SK-N-SH (cell line): ENCODE measurements around the gene USP36. TPM values are rescaled to one million over a fixed set of nuclear protein-coding genes. Genes with fewer than 3 reads are reported as not detected.

ENCODE experiments used
- CTCF ChIA-PET: fragments of 300-600, 350-600 bp; formaldehyde crosslinking; extraction: SDS; loops from one replicate; lab custom pipeline; 2021; lab: Yijun Ruan, JAX
- POLR2A ChIA-PET: fragments of 350-600 bp; sonication (Branson Sonifier 250); formaldehyde crosslinking; extraction: SDS; loops from one replicate; lab custom pipeline; 2020; ENCODE audit warnings: antibody characterized with exemption, inconsistent platforms; lab: Yijun Ruan, JAX
- DNase-seq: peaks from one replicate; pipeline ENCODE4 v3.0.0; 2012
- H2AFZ ChIP-seq: fragments of 200-600 bp; sonication (generic); 2 replicates; pipeline ENCODE4 v1.8.1; 2016; ENCODE audit warnings: antibody characterized with exemption, mild to moderate bottlenecking, low read depth
- H3F3A ChIP-seq: fragments of 200-600 bp; sonication (generic); replicated peaks from 2 replicates; pipeline ENCODE3; 2016; ENCODE audit warnings: antibody characterized with exemption, mild to moderate bottlenecking; ENCODE audit not compliant: insufficient read depth
- H3K27ac ChIP-seq, 2 experiments: fragments of 200-500 bp in 1 of 2; fragments of 200-600 bp in 1 of 2; sonication (Bioruptor generic) in 1 of 2; sonication (generic), shearing (Covaris generic) in 1 of 2; 2 replicates each; pipeline versions ENCODE4 v1.5.1 to v1.6.1; 2014 to 2016; ENCODE audit warnings: low read depth in 2 of 2, inconsistent platforms in 1 of 2, low read length in 1 of 2, mild to moderate bottlenecking in 1 of 2, mixed read lengths in 1 of 2
- H3K27me3 ChIP-seq: fragments of 200-600 bp; sonication (generic), shearing (Covaris generic); 2 replicates; pipeline ENCODE4 v1.6.1; 2016; ENCODE audit warnings: mixed run types; ENCODE audit not compliant: insufficient read depth
- H3K36me3 ChIP-seq, 2 experiments: fragments of 200-500 bp in 1 of 2; fragments of 200-600 bp in 1 of 2; sonication (Bioruptor generic) in 1 of 2; sonication (generic) in 1 of 2; replicated peaks in 1 of 2; 2 replicates each; pipeline versions ENCODE3 to v1.5.1; 2014 to 2016; ENCODE audit warnings: low read length in 1 of 2, mild to moderate bottlenecking in 1 of 2; ENCODE audit not compliant: insufficient read depth in 2 of 2, control insufficient read depth in 1 of 2
- H3K4me1 ChIP-seq, 2 experiments: fragments of 200-500 bp in 1 of 2; fragments of 200-600 bp in 1 of 2; sonication (Bioruptor generic) in 1 of 2; sonication (generic), shearing (Covaris generic) in 1 of 2; 2 replicates each; pipeline versions ENCODE4 v1.5.1 to v1.6.1; 2014 to 2016; ENCODE audit warnings: low read depth in 1 of 2, low read length in 1 of 2, mixed run types in 1 of 2; ENCODE audit not compliant: insufficient read depth in 2 of 2, control insufficient read depth in 1 of 2
- H3K4me2 ChIP-seq: fragments of 200-600 bp; sonication (generic), shearing (Covaris generic); 2 replicates; pipeline ENCODE4 v1.6.1; 2017; ENCODE audit warnings: mixed run types
- H3K4me3 ChIP-seq, 2 experiments: fragments of 200-500 bp in 1 of 2; fragments of 200-600 bp in 1 of 2; sonication (Bioruptor generic) in 1 of 2; sonication (generic), shearing (Covaris generic) in 1 of 2; 2 replicates each; pipeline versions ENCODE4 v1.5.1 to v1.8.1; 2014 to 2016; ENCODE audit warnings: low read depth in 2 of 2, inconsistent platforms in 1 of 2, low read length in 1 of 2, mild to moderate bottlenecking in 1 of 2, mixed read lengths in 1 of 2, moderate library complexity in 1 of 2
- H3K79me2 ChIP-seq: fragments of 200-600 bp; sonication (generic); 2 replicates; pipeline ENCODE4 v1.8.1; 2017; ENCODE audit warnings: mild to moderate bottlenecking; ENCODE audit not compliant: insufficient read depth
- H3K9ac ChIP-seq: fragments of 200-600 bp; sonication (generic); 2 replicates; pipeline ENCODE4 v1.6.1; 2017; ENCODE audit warnings: mixed run types
- H3K9me2 ChIP-seq: fragments of 200-600 bp; sonication (generic); 2 replicates; pipeline ENCODE4 v1.6.1; 2017; ENCODE audit warnings: mixed run types
- H3K9me3 ChIP-seq: fragments of 200-600 bp; sonication (generic); 2 replicates; pipeline ENCODE4 v1.6.1; 2017; ENCODE audit warnings: mixed run types, mild to moderate bottlenecking, moderate library complexity
- H4K20me1 ChIP-seq: fragments of 200-600 bp; sonication (generic); 2 replicates; pipeline ENCODE4 v1.6.1; 2017; ENCODE audit warnings: mild to moderate bottlenecking, mixed run types; ENCODE audit not compliant: insufficient read depth
- EP300 ChIP-seq, 2 experiments: IDR thresholded peaks; 2 replicates each; pipeline versions ENCODE4 v1.4.0 to v1.6.1; 2012; ENCODE audit warnings: borderline replicate concordance in 1 of 2, low read depth in 1 of 2, low read length in 1 of 2
- FOSL2 ChIP-seq: IDR thresholded peaks from 2 replicates; pipeline ENCODE4 v1.4.0; 2012; ENCODE audit warnings: low read depth, mild to moderate bottlenecking, moderate library complexity, borderline replicate concordance
- GABPA ChIP-seq: IDR thresholded peaks from 2 replicates; pipeline ENCODE4 v1.4.0; 2012; ENCODE audit warnings: low read depth, mild to moderate bottlenecking
- IRF3 ChIP-seq: fragments of 150-350 bp; IDR thresholded peaks from 2 replicates; pipeline ENCODE4 v1.6.1; 2016; ENCODE audit warnings: mild to moderate bottlenecking, low read depth, low read length
- MEF2A ChIP-seq: IDR thresholded peaks from 2 replicates; pipeline ENCODE4 v1.4.0; 2012; ENCODE audit warnings: low read depth, borderline replicate concordance
- NFIC ChIP-seq: IDR thresholded peaks from 2 replicates; pipeline ENCODE4 v1.4.0; 2012; ENCODE audit warnings: borderline replicate concordance
- POLR2AphosphoS5 ChIP-seq: IDR thresholded peaks from 2 replicates; pipeline ENCODE4 v1.6.1; 2012; ENCODE audit warnings: low read depth, low read length
- RXRA ChIP-seq: IDR thresholded peaks from 2 replicates; pipeline ENCODE4 v1.4.0; 2012; ENCODE audit warnings: low read depth, mild to moderate bottlenecking, borderline replicate concordance
- SIN3A ChIP-seq: IDR thresholded peaks from 2 replicates; pipeline ENCODE4 v1.6.1; 2012; ENCODE audit warnings: low read depth, mild to moderate bottlenecking, low read length, moderate library complexity, borderline replicate concordance
- TEAD4 ChIP-seq: IDR thresholded peaks from 2 replicates; pipeline ENCODE4 v1.4.0; 2012; ENCODE audit warnings: mild to moderate bottlenecking, borderline replicate concordance; ENCODE audit not compliant: insufficient read depth
- USF1 ChIP-seq: IDR thresholded peaks from 2 replicates; pipeline ENCODE4 v1.4.0; 2012; ENCODE audit warnings: low read depth, borderline replicate concordance
- WGBS: methylation state at CpG from one replicate; pipeline ENCODE4 v1.1.6; 2017; ENCODE audit warnings: low lambda C conversion rate; 5-methylcytosine and 5-hydroxymethylcytosine counted together
- polyA plus RNA-seq, 3 experiments: library from polyadenylated mRNA; depleted of rRNA; stranded (reverse); fragments of >200 nt; gene quantifications; 2 replicates each; pipeline ENCODE4 v1.2.3, GENCODE V29; 2012
- TF ChIP-seq, protein P1 (sequence below): IDR thresholded peaks from 2 replicates; pipeline ENCODE4 v1.6.1; 2012; ENCODE audit warnings: mild to moderate bottlenecking, low read depth, low read length, moderate library complexity
- TF ChIP-seq, protein P2 (sequence below): IDR thresholded peaks from 2 replicates; pipeline ENCODE4; 2012

USP36 gene
- polyA plus RNA-seq, 1 of the 3 experiments (the other 2 are of a cell fraction) = 34.6 TPM

DNA sequence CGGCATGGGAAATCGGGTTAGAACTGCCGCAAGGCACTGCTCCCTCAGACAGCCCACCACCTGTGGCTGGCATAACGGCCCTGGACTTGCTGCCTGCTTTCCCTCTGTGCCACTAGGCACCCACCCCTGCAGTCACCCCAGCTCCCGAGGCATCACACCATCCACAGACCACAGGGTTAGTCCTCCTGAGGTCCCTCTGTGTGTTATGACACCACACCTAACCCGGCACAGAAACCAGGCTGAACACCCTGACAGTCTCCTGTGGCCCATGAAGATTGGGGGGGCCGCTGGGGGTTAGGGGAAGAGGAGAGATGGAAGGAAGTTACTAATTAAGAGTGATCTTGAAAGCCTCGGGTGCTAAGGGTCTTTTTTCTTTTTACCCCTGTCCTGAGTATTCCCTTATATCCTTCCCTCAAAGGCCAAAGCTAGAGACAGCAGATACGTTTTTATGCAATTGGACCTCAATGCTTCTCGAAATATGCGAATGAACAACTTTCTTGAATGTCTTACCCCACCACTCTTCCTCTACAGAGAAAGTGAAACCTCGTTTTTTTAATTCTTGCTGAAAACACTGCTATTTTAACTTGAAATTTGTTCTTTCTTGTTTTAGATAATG is 65.5 kb downstream of the USP36 start:
- Histone ChIP-seq H2AFZ (no peak overlapping the region), H3K4me3 (no peak overlapping the region), H3K9me3 (no peaks in the 10 kb centered on the region), H3K27me3 (no peaks in the 10 kb centered on the region), H3K9me2 (no peaks in the 10 kb centered on the region), H3K79me2 (peaks cover 97% of the 10 kb centered on the region), H3K4me1 (peaks cover 0 to 8% of the 10 kb centered on the region in 2 experiments; a peak in 1 of 4 replicates), H4K20me1 (peaks cover 20% of the 10 kb centered on the region), H3K27ac (no peak overlapping the region), H3K9ac (no peak overlapping the region), H3F3A (no peaks in the 10 kb centered on the region), H3K36me3 (no peaks in the 10 kb centered on the region), H3K4me2 (no peak overlapping the region)
- no peak for DNase-seq
- TF ChIP-seq EP300 (IDR thresholded peaks at IDR 0.05; ENCODE audit: borderline replicate concordance in 1 of 2, low read depth in 1 of 2, low read length in 1 of 2) (no peak), NFIC (no peak), MEF2A (no peak), SIN3A (no peak)
- ChIA-PET POLR2A (no interaction called here), CTCF (interaction anchor here (0.9 to 1.2 kb wide), 2 partner anchors 8 to 10 kb away, joined by 4 to 7 read pairs; no protein-coding TSS in a partner anchor)
- WGBS = 89% methylated on average over 12 of the region's 12 CpGs

GRCh38 chr17:78774453-78774852 is 66.2 kb downstream of the USP36 start:
- H3K79me2 ChIP-seq = peaks cover 97% of the 10 kb centered on the region
- no peak overlapping the region for H3K4me2 ChIP-seq
- CTCF ChIA-PET = interaction anchor here (1.2 kb wide), 1 partner anchor 9 kb away, joined by 7 read pairs; no protein-coding TSS in a partner anchor
- 97% methylated on average over 2 of the region's 2 CpGs for WGBS
- H2AFZ ChIP-seq = no peak overlapping the region
- H4K20me1 ChIP-seq = peaks cover 14% of the 10 kb centered on the region
- no peaks in the 10 kb centered on the region for H3K36me3 ChIP-seq
- H3K4me3 ChIP-seq = no peak overlapping the region
- no peak overlapping the region for H3K27ac ChIP-seq
- DNase-seq = no peak
- H3K27me3 ChIP-seq = no peaks in the 10 kb centered on the region
- TF ChIP-seq FOSL2 (no peak), POLR2AphosphoS5 (no peak)
- H3K9ac ChIP-seq = no peak overlapping the region
- H3F3A ChIP-seq = no peaks in the 10 kb centered on the region
- H3K9me3 ChIP-seq = no peaks in the 10 kb centered on the region
- no peaks in the 10 kb centered on the region for H3K9me2 ChIP-seq
- peaks cover 0 to 5% of the 10 kb centered on the region in 2 experiments; a peak in 1 of 4 replicates for H3K4me1 ChIP-seq
- POLR2A ChIA-PET = no interaction called here

DNA sequence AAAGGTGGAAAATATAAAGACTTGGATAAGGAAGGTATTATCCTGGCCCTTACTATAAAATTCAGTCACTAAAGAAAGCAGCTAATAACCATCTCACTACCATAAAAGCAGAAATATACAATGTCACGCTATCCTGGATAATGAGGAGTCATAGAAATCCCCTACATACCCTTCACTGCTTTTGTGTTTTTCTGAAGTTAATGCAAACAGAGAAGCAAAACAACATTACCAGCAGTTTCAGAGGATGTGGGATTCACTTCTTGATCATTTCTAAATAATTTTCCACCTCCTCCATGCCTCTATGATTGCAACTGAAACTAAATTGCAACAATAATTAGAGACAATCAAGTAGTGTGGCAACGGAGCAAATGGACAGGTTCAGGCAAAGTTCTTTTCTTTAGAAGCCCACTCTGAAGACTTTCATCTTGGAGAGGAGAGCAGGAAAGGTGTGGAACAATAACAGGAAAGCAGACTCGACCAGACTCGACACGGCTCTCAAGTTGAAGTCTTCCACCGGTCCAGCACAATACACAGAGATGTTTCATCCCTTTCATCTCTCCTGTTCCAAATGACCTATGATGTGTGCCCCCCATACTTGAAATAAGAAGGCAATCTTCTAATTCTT is 68.7 kb downstream of the USP36 start:
- H3K4me2 ChIP-seq = no peak overlapping the region
- H4K20me1 ChIP-seq = peaks cover 24% of the 10 kb centered on the region
- ChIA-PET CTCF (interaction anchor here (0.8 kb wide), 1 partner anchor 63 kb away, joined by 3 read pairs; no protein-coding TSS in a partner anchor), POLR2A (no interaction called here)
- no peak overlapping the region for H3K9ac ChIP-seq
- DNase-seq = no peak
- peaks cover 0 to 5% of the 10 kb centered on the region in 2 experiments; a peak in 1 of 4 replicates for H3K4me1 ChIP-seq
- H3K9me3 ChIP-seq = no peaks in the 10 kb centered on the region
- H3K27ac ChIP-seq = no peak overlapping the region
- H2AFZ ChIP-seq = no peak overlapping the region
- H3F3A ChIP-seq = no peaks in the 10 kb centered on the region
- H3K36me3 ChIP-seq = no peaks in the 10 kb centered on the region
- H3K9me2 ChIP-seq = no peaks in the 10 kb centered on the region
- no peak overlapping the region for H3K4me3 ChIP-seq
- no peaks in the 10 kb centered on the region for H3K27me3 ChIP-seq
- 91% methylated on average over 6 of the region's 6 CpGs for WGBS
- peaks cover 96% of the 10 kb centered on the region for H3K79me2 ChIP-seq
- TF ChIP-seq IRF3 = no peak
- no peak for TF ChIP-seq FOSL2
- TF ChIP-seq TEAD4 = no peak
- TF ChIP-seq, protein P1, sequence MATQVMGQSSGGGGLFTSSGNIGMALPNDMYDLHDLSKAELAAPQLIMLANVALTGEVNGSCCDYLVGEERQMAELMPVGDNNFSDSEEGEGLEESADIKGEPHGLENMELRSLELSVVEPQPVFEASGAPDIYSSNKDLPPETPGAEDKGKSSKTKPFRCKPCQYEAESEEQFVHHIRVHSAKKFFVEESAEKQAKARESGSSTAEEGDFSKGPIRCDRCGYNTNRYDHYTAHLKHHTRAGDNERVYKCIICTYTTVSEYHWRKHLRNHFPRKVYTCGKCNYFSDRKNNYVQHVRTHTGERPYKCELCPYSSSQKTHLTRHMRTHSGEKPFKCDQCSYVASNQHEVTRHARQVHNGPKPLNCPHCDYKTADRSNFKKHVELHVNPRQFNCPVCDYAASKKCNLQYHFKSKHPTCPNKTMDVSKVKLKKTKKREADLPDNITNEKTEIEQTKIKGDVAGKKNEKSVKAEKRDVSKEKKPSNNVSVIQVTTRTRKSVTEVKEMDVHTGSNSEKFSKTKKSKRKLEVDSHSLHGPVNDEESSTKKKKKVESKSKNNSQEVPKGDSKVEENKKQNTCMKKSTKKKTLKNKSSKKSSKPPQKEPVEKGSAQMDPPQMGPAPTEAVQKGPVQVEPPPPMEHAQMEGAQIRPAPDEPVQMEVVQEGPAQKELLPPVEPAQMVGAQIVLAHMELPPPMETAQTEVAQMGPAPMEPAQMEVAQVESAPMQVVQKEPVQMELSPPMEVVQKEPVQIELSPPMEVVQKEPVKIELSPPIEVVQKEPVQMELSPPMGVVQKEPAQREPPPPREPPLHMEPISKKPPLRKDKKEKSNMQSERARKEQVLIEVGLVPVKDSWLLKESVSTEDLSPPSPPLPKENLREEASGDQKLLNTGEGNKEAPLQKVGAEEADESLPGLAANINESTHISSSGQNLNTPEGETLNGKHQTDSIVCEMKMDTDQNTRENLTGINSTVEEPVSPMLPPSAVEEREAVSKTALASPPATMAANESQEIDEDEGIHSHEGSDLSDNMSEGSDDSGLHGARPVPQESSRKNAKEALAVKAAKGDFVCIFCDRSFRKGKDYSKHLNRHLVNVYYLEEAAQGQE = no peak
- TF ChIP-seq USF1 = no peak
- TF ChIP-seq, protein P2, sequence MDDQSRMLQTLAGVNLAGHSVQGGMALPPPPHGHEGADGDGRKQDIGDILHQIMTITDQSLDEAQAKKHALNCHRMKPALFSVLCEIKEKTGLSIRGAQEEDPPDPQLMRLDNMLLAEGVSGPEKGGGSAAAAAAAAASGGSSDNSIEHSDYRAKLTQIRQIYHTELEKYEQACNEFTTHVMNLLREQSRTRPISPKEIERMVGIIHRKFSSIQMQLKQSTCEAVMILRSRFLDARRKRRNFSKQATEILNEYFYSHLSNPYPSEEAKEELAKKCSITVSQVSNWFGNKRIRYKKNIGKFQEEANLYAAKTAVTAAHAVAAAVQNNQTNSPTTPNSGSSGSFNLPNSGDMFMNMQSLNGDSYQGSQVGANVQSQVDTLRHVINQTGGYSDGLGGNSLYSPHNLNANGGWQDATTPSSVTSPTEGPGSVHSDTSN = no peak
- TF ChIP-seq RXRA = no peak
- no peak for TF ChIP-seq GABPA
